Pons (tissue), 1 donor: ENCODE measurements around the gene METTL25.

Experiments
- DNase-seq: peaks from one replicate; pipeline ENCODE4 v3.0.0-alpha.2; 2016; ENCODE audit warnings: low spot score

The METTL25 gene

GRCh38 chr12:82407481-82407880 is 49.2 kb downstream of the METTL25 start:
- DNase-seq, result no peak

GRCh38 chr12:82408844-82409243 is 50.5 kb downstream of the METTL25 start:
- no peak for DNase-seq

- no peak for DNase-seq
Observed at GRCh38 chr12:82411546-82412230, 53.4 kb downstream of the METTL25 start.

GRCh38 chr12:82412246-82412645 is 53.9 kb downstream of the METTL25 start:
- no peak for DNase-seq

GRCh38 chr12:82414044-82414443 is 55.7 kb downstream of the METTL25 start:
- DNase-seq, result peak; percentile 5

- DNase-seq, result no peak
Observed at GRCh38 chr12:82414926-82415325, 56.6 kb downstream of the METTL25 start.

GRCh38 chr12:82415402-82415801 is 57.1 kb downstream of the METTL25 start:
- DNase-seq, result no peak

GRCh38 chr12:82425241-82425640 is 66.9 kb downstream of the METTL25 start:
- DNase-seq, result no peak

- no peak for DNase-seq
Observed at GRCh38 chr12:82426081-82426480, 67.8 kb downstream of the METTL25 start.

GRCh38 chr12:82426586-82426985 is 68.3 kb downstream of the METTL25 start:
- no peak for DNase-seq

- DNase-seq, result no peak
Observed at GRCh38 chr12:82430541-82431145, 72.3 kb downstream of the METTL25 start.

GRCh38 chr12:82434392-82434911 is 76.1 kb downstream of the METTL25 start:
- no peak for DNase-seq

- DNase-seq, result no peak
Observed at GRCh38 chr12:82436354-82436753, 78.0 kb downstream of the METTL25 start.

GRCh38 chr12:82437744-82438143 is 79.4 kb downstream of the METTL25 start:
- DNase-seq, result no peak

GRCh38 chr12:82438356-82438755 is 80.0 kb downstream of the METTL25 start:
- DNase-seq, result no peak

- no peak for DNase-seq
Observed at GRCh38 chr12:82440885-82441284, 82.6 kb downstream of the METTL25 start.

- peak; percentile 8 for DNase-seq
Observed at GRCh38 chr12:82448911-82449578, 90.7 kb downstream of the METTL25 start.

- no peak for DNase-seq
Observed at GRCh38 chr12:82456633-82457032, 98.3 kb downstream of the METTL25 start.

GRCh38 chr12:82458101-82458500 is 99.8 kb downstream of the METTL25 start:
- DNase-seq, result no peak

GRCh38 chr12:82461393-82461792 is 103.1 kb downstream of the METTL25 start:
- DNase-seq, result no peak

GRCh38 chr12:82461836-82462235 is 103.5 kb downstream of the METTL25 start:
- no peak for DNase-seq

- no peak for DNase-seq
Observed at GRCh38 chr12:82468563-82468962, 110.2 kb downstream of the METTL25 start.

GRCh38 chr12:82470906-82471512 is 112.7 kb downstream of the METTL25 start:
- no peak for DNase-seq
